GM12864 (cell line): ENCODE measurements around the gene IL17C.

Experiments used
- DNase-seq: peaks from one replicate; pipeline ENCODE4 v3.0.0-alpha.2; 2011; ENCODE audit warnings: low read depth
- H3K4me3 ChIP-seq: 2 replicates; pipeline ENCODE4 v1.5.1; 2011; ENCODE audit warnings: mild to moderate bottlenecking, low read depth, low read length, control low read depth
- TF ChIP-seq, protein P1 (sequence below): IDR thresholded peaks from 2 replicates; pipeline ENCODE4 v1.5.1; 2011; ENCODE audit warnings: low read depth, mild to moderate bottlenecking, moderate library complexity, low read length, control low read depth, inconsistent platforms; ENCODE audit errors: missing control alignments

Gene IL17C

DNA sequence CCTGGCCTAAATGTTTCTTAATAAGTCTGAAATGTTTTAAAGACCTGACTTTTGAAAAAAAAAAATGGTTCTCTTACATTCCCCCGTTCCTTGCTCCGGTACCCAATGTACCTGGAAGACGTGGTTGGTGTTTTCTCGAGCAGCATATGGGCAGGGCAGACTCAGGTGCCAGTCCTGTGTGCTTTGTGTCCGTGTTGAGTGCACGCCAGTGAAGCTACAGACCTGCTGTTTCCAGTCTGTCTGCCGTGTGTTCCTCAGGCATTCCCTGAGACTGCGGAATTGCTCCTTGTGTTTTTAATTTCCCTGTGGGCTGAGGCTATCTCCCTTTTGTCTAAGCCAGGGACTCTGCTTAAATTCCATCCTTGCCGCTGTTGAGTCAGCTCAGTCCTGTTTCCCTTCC is 11.7 kb upstream of the IL17C start:
- no peak overlapping the region for H3K4me3 ChIP-seq
- TF ChIP-seq, protein P1, sequence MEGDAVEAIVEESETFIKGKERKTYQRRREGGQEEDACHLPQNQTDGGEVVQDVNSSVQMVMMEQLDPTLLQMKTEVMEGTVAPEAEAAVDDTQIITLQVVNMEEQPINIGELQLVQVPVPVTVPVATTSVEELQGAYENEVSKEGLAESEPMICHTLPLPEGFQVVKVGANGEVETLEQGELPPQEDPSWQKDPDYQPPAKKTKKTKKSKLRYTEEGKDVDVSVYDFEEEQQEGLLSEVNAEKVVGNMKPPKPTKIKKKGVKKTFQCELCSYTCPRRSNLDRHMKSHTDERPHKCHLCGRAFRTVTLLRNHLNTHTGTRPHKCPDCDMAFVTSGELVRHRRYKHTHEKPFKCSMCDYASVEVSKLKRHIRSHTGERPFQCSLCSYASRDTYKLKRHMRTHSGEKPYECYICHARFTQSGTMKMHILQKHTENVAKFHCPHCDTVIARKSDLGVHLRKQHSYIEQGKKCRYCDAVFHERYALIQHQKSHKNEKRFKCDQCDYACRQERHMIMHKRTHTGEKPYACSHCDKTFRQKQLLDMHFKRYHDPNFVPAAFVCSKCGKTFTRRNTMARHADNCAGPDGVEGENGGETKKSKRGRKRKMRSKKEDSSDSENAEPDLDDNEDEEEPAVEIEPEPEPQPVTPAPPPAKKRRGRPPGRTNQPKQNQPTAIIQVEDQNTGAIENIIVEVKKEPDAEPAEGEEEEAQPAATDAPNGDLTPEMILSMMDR = no peak
- DNase-seq = no peak

DNA sequence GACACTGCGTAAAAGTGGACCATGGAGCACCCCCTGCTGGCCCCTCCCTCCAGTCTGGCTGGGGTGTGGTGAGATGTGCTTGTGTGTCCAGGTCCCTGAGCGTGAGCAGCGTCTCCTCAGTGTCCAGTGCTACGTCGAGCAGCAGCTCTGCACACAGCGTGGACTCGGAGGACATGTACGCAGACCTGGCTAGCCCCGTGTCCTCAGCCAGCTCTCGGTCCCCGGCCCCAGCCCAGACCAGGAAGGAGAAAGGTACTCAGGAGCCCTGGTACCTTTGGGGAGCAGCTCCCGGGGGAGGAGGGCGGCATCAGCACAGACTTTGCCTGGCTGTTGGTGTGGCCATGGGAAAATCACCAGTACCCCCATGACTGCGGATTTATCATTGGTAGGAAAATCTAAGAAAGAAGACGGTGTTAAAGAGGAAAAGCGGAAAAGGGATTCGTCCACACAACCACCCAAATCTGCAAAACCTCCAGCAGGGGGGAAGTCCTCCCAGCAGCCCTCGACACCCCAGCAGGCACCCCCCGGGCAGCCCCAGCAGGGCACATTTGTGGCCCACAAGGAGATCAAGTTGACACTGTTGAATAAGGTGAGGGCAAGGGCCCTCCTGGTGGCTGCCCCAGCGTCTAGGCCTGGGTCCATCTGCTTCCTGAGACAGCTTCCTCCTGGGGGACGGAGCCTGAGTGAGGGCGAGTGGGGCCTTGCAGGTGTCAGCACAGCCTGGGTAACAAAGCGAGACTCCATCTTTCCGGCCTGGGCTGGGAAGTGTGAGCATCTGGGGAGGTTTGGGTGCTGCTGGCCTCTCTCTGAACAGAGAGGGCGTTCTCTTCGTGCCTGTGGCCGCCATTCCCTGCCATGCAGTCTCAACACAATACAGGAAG is 10.6 kb upstream of the IL17C start:
- no peak overlapping the region for H3K4me3 ChIP-seq
- TF ChIP-seq, protein P1 = no peak

DNA sequence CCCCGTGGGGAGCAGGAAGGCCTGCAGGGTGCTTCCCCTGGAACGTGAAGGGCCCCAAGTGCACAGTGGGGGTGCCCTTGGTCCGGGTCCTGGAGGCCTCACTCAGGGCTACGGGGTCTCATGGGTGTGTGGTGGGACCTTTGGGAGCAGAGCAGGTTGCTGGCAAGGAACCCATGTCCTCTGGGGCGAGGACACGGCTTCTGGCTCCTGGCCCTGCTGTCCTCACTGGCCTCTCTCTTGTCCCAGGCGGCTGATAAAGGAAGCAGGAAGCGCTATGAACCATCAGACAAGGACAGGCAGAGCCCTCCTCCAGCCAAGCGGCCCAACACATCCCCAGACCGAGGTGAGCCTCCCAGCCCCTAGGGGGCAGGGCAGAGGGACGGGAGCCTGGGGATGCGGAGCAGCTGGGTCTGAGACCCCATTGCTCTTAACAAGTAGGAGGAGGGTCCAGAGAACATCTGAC is 9.8 kb upstream of the IL17C start:
- H3K4me3 ChIP-seq = no peak overlapping the region
- TF ChIP-seq, protein P1 = peak; percentile 39
- DNase-seq = no peak

More for the DNA sequence above, 10.6 kb upstream of the IL17C start:
- no peak for DNase-seq

DNA sequence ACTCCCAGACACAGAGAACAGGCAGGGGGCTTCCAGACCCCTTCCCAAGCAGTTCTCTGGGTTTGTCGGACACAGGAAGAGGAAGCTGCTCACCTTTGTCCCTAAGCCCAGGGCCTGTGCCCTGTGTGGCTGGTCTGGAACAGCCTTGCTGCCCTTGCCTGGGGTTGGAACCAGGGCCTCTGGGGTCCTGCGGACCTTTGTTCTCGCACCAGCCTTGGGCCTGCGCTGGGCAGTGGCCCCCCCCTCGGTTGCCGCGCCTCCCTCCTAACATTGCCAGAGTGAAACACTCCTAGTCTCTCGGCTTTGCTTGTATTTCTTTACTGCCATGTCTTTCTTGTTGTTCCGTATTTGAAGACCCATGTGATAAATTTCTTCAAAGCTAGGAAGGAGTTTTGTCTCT is 8.5 kb upstream of the IL17C start:
- no peak for DNase-seq
- TF ChIP-seq, protein P1 = no peak
- H3K4me3 ChIP-seq = no peak overlapping the region

- DNase-seq = no peak
- no peak overlapping the region for H3K4me3 ChIP-seq
- TF ChIP-seq, protein P1 = no peak
These were observed 7.9 kb upstream of the IL17C start for GRCh38 chr16:88630433-88630832.

DNA sequence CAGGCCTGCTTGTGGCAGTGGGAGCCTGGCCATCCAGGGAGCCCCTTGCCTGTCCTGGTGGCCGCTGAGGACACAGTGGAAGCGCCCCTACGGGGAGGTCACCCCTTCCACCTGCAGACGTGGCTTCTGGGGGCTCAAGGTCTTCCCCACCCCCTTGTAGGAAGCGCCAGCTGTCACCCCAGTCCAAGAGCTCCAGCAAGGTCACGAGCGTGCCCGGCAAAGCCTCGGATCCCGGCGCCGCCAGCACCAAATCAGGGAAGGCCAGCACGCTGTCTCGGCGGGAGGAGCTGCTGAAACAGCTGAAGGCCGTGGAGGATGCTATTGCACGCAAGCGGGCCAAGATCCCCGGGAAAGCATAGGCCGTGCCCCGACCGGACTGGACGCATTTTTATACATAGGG is 7.4 kb upstream of the IL17C start:
- H3K4me3 ChIP-seq = no peak overlapping the region
- DNase-seq = no peak
- TF ChIP-seq, protein P1 = no peak

GRCh38 chr16:88631384-88631783 is 7.0 kb upstream of the IL17C start:
- TF ChIP-seq, protein P1 = no peak
- H3K4me3 ChIP-seq = no peak overlapping the region
- DNase-seq = no peak
